T47D (cell line): ENCODE results near the gene PIERCE2.
A peak's percentile ranks its signal among the peaks of the same experiment; 100 is the strongest.
"Not testable (repeated sequence)": the region's sequence is repeated elsewhere in the genome, so short reads cannot be mapped to it uniquely, and the experiment has no call there.

Experiments used
- DNase-seq, 2 experiments: peaks; one replicate each; pipeline versions ENCODE4 v3.0.0 to v3.0.0-alpha.2; 2011 to 2012; ENCODE audit warnings: low read depth in 1 of 2, low spot score in 1 of 2
- JUND ChIP-seq: IDR thresholded peaks from 2 replicates; pipeline ENCODE4 v1.6.1; 2012; ENCODE audit warnings: low read depth
- in situ Hi-C: cut with HindIII; loops from 2 replicates; pipeline ENCODE4 v1.10.0; 2016; ENCODE audit warnings: low sequenced_read_pairs, low pct_unique_long_range_greater_than_20kb

The PIERCE2 gene

DNA sequence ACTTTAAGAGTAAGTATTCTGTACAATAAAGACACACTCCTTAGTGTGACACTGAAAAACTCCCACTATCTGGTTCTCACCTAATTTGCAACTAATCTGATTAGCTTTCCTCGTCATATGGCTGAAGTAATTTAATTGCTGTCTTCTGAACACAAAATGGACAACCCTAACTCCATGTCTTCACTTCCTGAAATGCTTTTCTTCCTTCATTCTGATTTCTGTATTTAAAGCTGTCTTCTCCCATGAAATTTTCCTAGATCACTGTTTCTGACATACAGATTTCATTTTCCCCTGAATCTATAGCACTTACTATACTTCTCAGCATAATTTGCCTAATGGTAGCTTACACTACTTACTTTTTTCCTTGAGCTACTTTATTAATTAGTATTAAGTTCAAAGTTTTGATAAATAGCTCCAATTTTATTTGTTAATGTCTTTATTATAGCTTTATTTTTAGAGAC lies 6.5 kb upstream of the PIERCE2 start:
- DNase-seq = no peak
- in situ Hi-C loops = no loop called here
- TF ChIP-seq JUND = no peak

DNA sequence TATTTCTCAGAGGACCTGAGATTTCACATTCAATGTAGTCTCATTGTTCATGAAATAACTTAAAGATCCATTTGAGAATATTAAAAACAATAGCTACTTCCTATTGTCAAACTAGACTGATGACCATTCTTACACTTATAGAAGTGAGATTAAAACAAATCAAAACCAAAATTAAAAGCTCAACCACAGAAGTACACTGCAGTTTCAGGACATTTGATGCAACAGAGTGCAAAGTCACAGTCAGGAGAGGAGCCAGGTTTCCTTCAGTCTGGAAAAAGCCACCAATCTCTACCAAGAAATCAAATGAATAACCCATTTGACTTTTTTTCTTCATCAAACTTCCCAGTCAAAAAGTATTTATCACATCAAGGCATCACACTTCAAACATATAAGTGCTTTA lies 5.6 kb upstream of the PIERCE2 start:
- no peak for TF ChIP-seq JUND
- in situ Hi-C loops = no loop called here
- DNase-seq = no peak

DNA sequence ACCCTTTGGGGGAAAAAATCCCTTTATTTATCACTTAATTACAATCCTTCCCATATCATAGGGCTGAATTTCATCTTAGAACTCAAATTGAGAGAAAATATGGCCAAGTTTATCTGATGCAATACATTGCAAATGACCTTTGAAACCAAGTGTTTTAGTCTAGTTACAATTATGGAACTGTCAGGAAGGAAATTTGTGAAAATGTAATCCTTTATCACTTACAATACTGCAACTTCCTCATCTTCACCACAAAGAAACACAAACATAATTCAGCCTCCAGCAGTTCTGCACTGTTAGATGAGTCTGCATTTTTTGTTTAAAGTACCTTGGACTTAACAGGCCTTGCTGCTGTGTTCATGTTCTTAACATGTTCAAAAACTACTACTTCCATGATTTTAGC lies 4.8 kb upstream of the PIERCE2 start:
- TF ChIP-seq JUND = no peak
- in situ Hi-C loops = no loop called here
- DNase-seq = peak; percentile 4 to 31

DNA sequence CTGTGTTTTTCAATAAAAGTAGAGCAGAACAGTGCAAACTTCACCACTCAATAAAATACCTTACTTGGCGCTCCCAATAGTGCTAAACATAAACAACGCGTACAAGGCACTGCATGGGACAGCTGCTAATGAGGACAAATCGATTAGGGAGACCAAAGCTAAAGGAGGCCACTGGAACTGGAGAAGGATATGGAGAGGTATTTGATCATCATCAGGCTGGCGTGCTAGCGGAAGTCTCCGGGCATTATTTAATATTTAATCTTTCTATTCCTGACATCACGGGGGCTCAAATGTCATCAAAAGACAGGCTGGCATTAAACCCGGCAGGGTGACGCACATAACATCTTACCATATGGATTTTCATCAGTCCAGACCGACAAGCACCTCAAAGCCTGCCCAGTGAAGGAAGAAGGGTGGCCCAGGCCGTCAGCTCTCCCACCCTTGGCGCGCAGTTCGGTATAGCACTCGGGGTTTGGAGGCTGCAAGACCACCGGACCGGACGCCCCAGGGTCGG lies 740 bp upstream of the PIERCE2 start:
- no peak for TF ChIP-seq JUND
- peak in 1 of 2 experiments; percentile 16 for DNase-seq
- in situ Hi-C loops = no loop called here

DNA sequence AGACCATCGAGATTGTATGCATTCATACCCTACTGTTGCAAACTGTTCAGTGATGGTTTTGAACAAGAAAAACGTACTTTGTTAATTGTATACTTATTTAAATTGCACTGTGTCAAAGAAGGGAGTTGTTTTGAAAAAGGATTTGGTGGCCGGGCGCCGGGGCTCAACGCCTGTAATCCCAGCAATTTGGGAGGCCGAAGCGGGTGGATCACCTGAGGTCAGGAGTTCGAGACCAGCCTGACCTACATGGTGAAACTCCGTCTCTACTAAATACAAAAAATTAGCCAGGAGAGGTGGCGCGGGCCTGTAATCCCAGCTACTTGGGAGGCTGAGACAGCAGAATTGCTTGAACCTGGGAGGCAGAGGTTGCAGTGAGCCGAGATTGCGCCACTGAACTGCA lies 681 bp downstream of the PIERCE2 start:
- DNase-seq, in situ Hi-C loops: not testable (repeated sequence)

DNA sequence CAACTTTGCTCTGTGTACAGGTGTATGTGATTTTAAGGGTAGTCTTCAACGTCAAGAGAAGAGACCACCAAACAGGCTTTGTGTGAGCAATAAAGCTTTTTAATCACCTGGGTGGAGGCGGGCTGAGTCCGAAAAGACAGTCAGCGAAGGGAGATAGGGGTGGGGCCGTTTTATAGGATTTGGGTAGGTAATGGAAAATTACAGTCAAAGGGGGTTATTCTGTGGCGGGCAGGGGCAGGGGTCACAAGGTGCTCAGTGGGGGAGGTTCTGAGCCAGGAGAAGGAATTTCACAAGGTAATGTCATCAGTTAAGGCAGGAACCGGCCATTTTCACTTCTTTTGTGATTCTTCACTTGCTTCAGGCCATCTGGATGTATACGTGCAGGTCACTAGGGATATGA lies 9.4 kb downstream of the PIERCE2 start:
- DNase-seq, in situ Hi-C loops: not testable (repeated sequence)

DNA sequence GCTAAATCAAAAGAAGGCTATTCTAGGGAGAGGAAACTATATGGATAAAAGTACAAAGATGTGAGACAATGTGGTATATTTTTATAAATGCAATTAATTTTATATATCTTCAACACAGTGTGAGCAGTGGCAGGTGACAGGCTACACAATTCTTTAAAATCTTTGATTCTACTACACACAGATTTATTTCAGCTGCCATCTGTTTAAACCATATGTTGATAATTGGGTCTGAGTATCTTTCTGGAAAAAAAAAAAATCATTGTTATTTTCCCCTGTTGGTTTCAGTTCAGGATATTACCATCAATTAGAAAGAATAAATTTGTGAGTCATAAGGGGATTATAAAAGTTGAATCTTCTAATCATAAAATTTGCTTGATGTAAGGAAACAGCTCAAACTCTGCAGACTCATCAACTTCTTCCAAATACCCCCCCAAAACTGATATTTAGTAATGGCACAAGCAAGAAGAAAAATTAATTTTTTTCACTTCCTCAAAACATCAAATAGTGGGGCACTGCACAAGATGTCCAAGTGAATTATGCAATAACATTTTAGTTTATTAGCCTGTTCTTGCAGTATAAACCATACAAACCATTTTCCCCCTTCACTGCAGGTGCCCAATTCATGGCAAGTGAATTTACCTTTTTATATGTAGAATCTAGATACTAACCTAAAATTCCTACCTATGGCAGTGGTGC lies 12.0 kb downstream of the PIERCE2 start:
- in situ Hi-C loops = no loop called here
- TF ChIP-seq JUND = no peak
- no peak for DNase-seq

DNA sequence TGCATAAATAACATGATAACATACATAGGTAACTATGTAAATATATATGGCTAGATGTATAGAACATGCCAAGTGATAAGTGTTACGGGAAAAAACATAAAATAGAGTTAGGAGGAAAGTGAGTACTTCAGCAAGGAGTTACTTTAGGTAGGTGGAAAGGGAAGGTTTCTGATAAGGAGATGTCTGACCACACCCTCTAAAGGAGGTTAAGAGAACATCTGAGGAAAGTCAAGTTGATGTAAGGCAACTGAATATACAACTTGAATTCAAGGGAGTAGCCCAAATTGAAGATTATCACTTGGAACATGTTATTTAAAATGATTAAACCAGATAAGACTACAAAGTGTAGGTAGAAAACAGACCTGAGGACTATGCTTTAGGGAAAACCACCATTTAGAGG lies 13.8 kb downstream of the PIERCE2 start:
- no peak for TF ChIP-seq JUND
- no peak for DNase-seq
- in situ Hi-C loops = no loop called here

DNA sequence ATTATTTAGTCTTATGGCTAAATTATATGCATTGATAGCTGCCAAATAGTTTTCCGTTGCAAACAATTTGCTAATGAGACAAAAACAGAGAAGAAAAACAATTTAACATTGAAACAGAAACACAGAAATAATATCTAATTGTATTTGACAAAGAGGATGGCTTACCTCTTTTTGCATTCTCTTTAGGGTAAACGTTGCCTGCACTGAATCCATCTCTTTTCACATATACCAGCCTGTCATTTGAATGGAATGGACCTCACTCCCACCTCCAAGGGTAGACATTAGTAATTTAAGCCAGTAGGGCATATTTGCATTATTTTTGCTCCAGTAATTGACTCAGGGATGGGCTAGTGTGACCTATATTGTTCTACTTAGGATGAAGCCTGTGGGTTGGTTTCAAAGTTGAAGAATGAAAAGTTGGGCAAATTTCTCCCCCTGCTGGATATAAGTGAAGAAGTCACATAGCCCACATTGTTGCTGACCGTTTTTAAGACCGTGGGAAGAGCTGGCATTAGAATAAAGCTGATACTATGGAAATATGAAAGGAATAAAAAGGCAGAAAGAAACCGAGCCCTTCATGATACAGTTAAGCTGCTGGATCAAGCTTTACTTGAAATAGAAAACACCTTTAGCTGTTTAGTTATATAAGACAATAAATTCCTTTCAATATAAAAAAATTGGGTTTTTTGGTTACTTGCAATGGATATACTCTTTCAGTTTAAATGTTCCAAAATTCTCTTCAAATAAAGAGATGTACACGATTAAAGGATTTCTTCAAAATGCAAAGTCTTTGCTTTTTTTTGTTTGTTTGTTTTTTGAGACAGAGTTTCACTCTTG lies 26.9 kb downstream of the PIERCE2 start:
- no peak for TF ChIP-seq JUND
- DNase-seq = peak; percentile 41 to 71
- in situ Hi-C loops = no loop called here

DNA sequence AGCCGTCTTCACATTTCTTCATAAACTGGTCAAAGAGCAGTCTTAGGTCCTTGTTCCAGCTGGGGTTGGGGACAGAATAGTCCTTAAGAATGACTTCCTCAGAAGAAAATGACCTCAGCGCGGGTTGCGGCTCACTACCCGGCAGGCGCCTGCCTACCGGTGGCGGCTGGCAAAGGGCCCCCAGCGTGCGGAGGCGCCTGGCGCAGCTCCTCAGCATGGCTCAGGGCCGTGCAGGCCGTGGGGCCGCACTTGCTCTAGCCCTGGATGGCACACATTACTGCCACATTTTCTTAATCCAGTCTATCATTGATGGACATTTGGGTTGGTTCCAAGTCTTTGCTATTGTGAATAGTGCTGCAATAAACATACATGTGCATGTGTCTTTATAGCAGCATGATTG lies 34.8 kb downstream of the PIERCE2 start:
- in situ Hi-C loops, DNase-seq: not testable (repeated sequence)

DNA sequence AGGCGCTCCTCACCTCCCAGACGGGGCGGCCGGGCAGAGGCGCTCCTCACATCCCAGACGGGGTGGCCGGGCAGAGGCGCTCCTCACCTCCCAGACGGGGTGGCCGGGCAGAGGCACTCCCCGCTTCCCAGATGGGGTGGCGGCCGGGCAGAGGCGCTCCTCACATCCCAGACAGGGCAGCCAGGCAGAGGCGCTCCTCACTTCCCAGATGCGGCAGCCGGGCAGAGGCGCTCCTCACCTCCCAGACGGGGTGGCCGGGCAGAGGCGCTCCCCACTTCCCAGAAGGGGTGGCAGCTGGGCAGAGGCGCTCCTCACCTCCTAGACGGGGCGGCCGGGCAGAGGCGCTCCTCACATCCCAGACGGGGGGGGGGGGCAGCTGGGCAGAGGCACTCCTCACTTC lies 37.6 kb downstream of the PIERCE2 start:
- DNase-seq, in situ Hi-C loops: not testable (repeated sequence)

DNA sequence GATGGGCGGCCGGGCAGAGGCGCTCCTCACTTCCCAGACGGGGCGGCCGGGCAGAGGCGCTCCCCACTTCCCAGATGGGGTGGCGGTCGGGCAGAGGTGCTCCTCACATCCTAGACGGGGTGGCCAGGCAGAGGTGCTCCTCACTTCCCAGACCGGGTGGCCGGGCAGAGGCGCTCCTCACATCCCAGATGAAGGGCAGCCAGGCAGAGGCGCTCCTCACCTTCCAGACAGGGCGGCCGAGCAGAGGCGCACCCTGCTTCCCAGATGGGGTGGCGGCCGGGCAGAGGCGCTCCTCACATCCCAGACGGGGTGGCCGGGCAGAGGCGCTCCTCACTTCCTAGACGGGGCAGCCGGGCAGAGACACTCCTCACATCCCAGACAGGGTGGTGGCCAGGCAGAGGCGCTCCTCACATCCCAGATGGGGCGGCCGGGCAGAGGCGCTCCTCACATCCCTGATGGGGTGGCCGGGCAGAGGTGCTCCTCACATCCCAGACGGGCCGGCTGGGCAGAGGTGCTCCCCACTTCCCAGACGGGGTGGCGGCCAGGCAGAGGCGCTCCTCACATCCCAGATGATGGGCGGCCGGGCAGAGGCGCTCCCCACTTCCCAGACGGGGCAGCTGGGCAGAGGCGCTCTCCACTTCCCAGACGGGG lies 38.2 kb downstream of the PIERCE2 start:
- DNase-seq, in situ Hi-C loops: not testable (repeated sequence)

DNA sequence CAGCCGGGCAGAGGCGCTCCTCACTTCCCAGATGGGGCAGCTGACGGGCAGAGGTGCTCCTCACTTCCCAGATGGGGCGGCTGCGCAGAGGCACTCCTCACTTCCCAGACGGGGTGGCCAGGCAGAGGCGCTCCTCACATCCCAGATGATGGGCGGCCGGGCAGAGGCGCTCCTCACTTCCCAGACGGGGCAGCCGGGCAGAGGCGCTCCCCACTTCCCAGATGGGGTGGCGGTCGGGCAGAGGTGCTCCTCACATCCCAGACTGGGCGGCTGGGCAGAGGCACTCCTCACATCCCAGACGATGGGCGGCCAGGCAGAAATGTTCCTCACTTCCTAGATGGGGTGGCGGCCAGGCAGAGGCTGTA lies 38.7 kb downstream of the PIERCE2 start:
- in situ Hi-C loops, DNase-seq: not testable (repeated sequence)
